Skeletal muscle tissue (tissue), 4 donors: ENCODE data around the gene ADGRG6. TPM values are rescaled to one million over a fixed set of nuclear protein-coding genes. Genes with fewer than 3 reads are reported as not detected.

ENCODE experiments used
- H3K27ac ChIP-seq: one replicate; pipeline ENCODE4 v1.7.0; 2013; ENCODE audit warnings: mild to moderate bottlenecking, low read depth, low read length, inconsistent platforms
- H3K27me3 ChIP-seq, 3 donors: one replicate each; pipeline ENCODE4 v1.7.0; 2013; ENCODE audit warnings: low read length in 3 of 3; ENCODE audit not compliant: control insufficient read depth in 3 of 3, insufficient read depth in 3 of 3
- H3K36me3 ChIP-seq, 3 donors: one replicate each; pipeline ENCODE4 v1.7.0; 2013; ENCODE audit warnings: low read length in 3 of 3; ENCODE audit not compliant: control insufficient read depth in 3 of 3, insufficient read depth in 3 of 3
- H3K4me1 ChIP-seq, 3 donors: one replicate each; pipeline ENCODE4 v1.7.0; 2013; ENCODE audit warnings: low read length in 3 of 3, mild to moderate bottlenecking in 3 of 3; ENCODE audit not compliant: control insufficient read depth in 3 of 3, insufficient read depth in 3 of 3
- H3K4me3 ChIP-seq, 3 donors: one replicate each; pipeline ENCODE4 v1.7.0; 2013; ENCODE audit warnings: low read length in 3 of 3
- H3K9ac ChIP-seq, 3 donors: one replicate each; pipeline ENCODE4 v1.7.0; 2013; ENCODE audit warnings: low read length in 3 of 3, mild to moderate bottlenecking in 3 of 3, moderate library complexity in 2 of 3, low read depth in 1 of 3
- H3K9me3 ChIP-seq, 3 donors: one replicate each; pipeline ENCODE4 v1.7.0; 2013; ENCODE audit warnings: low read length in 3 of 3; ENCODE audit not compliant: control insufficient read depth in 3 of 3
- total RNA-seq: library from RNA; depleted of rRNA; stranded (reverse); fragments of >200 nt; gene quantifications from one replicate; pipeline ENCODE4 v1.2.3, GENCODE V29; 2014
- donor health status: Osteomylitis.

The ADGRG6 gene
- total RNA-seq, 1 donor from 2014 or later, result 26.1 TPM

GRCh38 chr6:142318714-142319113 lies 16.9 kb downstream of the ADGRG6 start:
- Histone ChIP-seq H3K36me3 (no peaks in the 10 kb centered on the region), H3K9ac (no peak overlapping the region), H3K27ac (no peak overlapping the region), H3K4me1 (no peaks in the 10 kb centered on the region), H3K27me3 (no peaks in the 10 kb centered on the region), H3K4me3 (no peak overlapping the region), H3K9me3 (no peaks in the 10 kb centered on the region)

- Histone ChIP-seq H3K9ac (no peak overlapping the region), H3K27ac (no peak overlapping the region)
Measured at GRCh38 chr6:142320366-142320765, 18.6 kb downstream of the ADGRG6 start.

GRCh38 chr6:142321451-142321850 lies 19.6 kb downstream of the ADGRG6 start:
- Histone ChIP-seq H3K4me3 (no peak overlapping the region), H3K4me1 (no peaks in the 10 kb centered on the region), H3K9me3 (no peaks in the 10 kb centered on the region), H3K9ac (no peak overlapping the region), H3K36me3 (no peaks in the 10 kb centered on the region), H3K27ac (no peak overlapping the region), H3K27me3 (no peaks in the 10 kb centered on the region)

More at GRCh38 chr6:142320366-142320765, 18.6 kb downstream of the ADGRG6 start:
- Histone ChIP-seq H3K27me3 (no peaks in the 10 kb centered on the region), H3K4me3 (no peak overlapping the region), H3K9me3 (no peaks in the 10 kb centered on the region), H3K36me3 (no peaks in the 10 kb centered on the region), H3K4me1 (no peaks in the 10 kb centered on the region)

DNA sequence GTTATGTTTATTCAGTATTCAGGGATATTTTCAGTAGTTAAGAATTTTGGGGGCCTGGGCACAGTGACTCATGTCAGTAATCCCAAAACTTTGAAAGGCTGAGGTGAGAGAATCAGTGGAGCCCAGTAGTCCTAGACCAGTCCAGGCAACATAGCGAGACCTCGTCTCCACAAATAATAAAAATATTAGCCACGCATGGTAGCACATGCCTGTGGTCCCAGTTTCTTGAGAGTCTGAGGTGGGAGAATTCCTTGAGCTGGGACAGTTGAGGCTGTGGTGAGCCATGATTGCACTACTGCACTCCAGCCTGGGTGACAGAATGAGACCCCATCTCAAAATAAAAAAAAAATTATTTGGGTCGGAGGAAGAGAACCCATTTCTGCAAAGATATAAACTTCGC lies 20.3 kb downstream of the ADGRG6 start:
- H3K9ac ChIP-seq, result no peak overlapping the region
- H3K4me1 ChIP-seq, result no peaks in the 10 kb centered on the region
- H3K27me3 ChIP-seq, result no peaks in the 10 kb centered on the region
- no peaks in the 10 kb centered on the region for H3K9me3 ChIP-seq
- no peak overlapping the region for H3K4me3 ChIP-seq
- H3K27ac ChIP-seq, result no peak overlapping the region
- H3K36me3 ChIP-seq, result no peaks in the 10 kb centered on the region

DNA sequence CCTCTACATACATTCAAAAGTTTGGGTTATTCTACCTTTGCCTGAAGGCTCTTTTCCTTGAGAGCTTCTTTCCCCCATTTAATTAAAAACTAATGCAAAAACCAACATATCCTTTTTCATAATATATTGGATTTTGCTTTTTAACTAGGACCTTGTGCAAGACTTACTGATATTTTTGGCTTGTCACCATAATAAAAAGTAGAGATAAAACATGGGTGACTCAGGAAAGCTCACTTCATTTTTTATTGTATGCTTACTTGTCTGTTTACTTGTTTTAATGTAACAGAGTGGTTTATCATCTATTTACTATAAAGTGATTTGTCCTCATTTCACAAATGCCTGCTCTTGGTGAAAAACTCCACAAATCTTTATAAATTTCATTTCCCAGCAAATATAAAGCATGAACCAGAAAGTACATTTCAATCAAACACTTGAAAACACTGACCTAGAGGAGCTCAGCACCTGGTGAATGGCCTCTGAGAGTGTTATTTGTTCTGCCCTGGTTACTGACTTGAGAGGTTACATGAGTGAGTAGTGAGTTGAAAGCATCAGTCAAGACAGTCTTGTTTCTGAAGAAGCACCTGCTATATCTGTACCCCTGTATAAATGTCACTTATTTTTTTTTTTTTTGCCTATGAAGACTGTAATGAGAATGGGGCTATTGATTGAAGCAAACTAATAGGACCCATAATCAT lies 20.8 kb downstream of the ADGRG6 start:
- Histone ChIP-seq H3K4me3 (no peak overlapping the region), H3K4me1 (no peaks in the 10 kb centered on the region), H3K27ac (no peak overlapping the region), H3K9ac (no peak overlapping the region), H3K9me3 (no peaks in the 10 kb centered on the region), H3K36me3 (no peaks in the 10 kb centered on the region), H3K27me3 (no peaks in the 10 kb centered on the region)

DNA sequence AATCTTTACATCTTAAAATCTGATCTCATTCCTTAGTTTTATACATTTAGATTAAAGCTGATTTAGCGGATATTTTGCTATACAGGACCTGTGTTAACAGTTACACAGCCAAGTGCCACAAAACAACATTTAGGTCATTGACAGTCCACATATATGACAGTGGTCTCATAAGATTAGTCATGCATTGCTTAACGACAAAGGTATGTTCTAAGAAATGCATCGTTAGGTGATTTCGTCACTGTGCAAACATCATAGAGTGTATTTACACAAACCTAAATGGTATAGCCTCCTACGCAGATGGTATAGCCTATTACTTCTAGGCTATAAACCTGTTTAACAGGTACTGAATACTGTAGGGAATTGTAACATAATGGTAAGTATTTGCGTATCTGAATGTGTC lies 21.6 kb downstream of the ADGRG6 start:
- no peaks in the 10 kb centered on the region for H3K9me3 ChIP-seq
- no peak overlapping the region for H3K9ac ChIP-seq
- no peaks in the 10 kb centered on the region for H3K4me1 ChIP-seq
- H3K27ac ChIP-seq, result no peak overlapping the region
- no peaks in the 10 kb centered on the region for H3K27me3 ChIP-seq
- H3K36me3 ChIP-seq, result no peaks in the 10 kb centered on the region
- no peak overlapping the region for H3K4me3 ChIP-seq

- Histone ChIP-seq H3K36me3 (no peaks in the 10 kb centered on the region), H3K9me3 (no peaks in the 10 kb centered on the region), H3K4me3 (no peak overlapping the region), H3K27ac (no peak overlapping the region), H3K9ac (no peak overlapping the region), H3K27me3 (no peaks in the 10 kb centered on the region), H3K4me1 (no peaks in the 10 kb centered on the region)
Measured at GRCh38 chr6:142324111-142324510, 22.3 kb downstream of the ADGRG6 start.

GRCh38 chr6:142325111-142325510 lies 23.3 kb downstream of the ADGRG6 start:
- no peak overlapping the region for H3K27ac ChIP-seq
- no peaks in the 10 kb centered on the region for H3K27me3 ChIP-seq
- no peaks in the 10 kb centered on the region for H3K36me3 ChIP-seq
- no peak overlapping the region for H3K4me3 ChIP-seq
- no peaks in the 10 kb centered on the region for H3K4me1 ChIP-seq
- no peaks in the 10 kb centered on the region for H3K9me3 ChIP-seq
- H3K9ac ChIP-seq, result no peak overlapping the region

GRCh38 chr6:142326540-142326939 lies 24.7 kb downstream of the ADGRG6 start:
- Histone ChIP-seq H3K9ac (no peak overlapping the region), H3K36me3 (no peaks in the 10 kb centered on the region), H3K4me1 (no peaks in the 10 kb centered on the region), H3K9me3 (no peaks in the 10 kb centered on the region), H3K27me3 (no peaks in the 10 kb centered on the region), H3K4me3 (no peak overlapping the region), H3K27ac (no peak overlapping the region)

DNA sequence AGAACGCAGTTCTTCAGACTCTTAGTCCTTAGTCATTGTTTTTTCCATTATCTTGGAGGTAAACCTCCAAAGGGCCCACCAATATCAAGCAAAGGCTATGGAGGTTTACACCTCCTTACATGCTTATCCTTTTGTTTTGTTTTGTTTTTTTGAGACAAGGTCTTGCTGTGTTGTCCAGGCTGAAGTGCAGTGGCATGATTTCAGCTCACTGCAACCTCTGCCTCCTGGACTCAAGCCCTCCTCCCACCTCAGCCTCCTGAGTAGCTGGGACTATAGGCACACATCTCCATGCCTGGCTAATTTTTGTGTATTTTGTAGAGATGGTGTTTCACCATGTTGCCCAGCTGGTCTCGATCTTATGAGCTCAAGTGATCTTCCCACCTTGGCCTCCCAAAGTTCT lies 26.3 kb downstream of the ADGRG6 start:
- H3K4me1 ChIP-seq, result no peaks in the 10 kb centered on the region
- H3K9ac ChIP-seq, result no peak overlapping the region
- H3K4me3 ChIP-seq, result no peak overlapping the region
- no peaks in the 10 kb centered on the region for H3K36me3 ChIP-seq
- H3K9me3 ChIP-seq, result no peaks in the 10 kb centered on the region
- H3K27me3 ChIP-seq, result no peaks in the 10 kb centered on the region
- no peak overlapping the region for H3K27ac ChIP-seq
